HL-60 (cell line): Measurements from ENCODE around the gene NLGN1.

Experiments
- CTCF ChIP-seq: IDR thresholded peaks from one replicate; pipeline ENCODE4 v1.5.1; 2011; ENCODE audit warnings: low read length, control low read depth, inconsistent platforms; ENCODE audit not compliant: insufficient read depth
- GABPA ChIP-seq: IDR thresholded peaks from 2 replicates; pipeline ENCODE4 v1.6.1; 2012; ENCODE audit warnings: low read depth
- POLR2AphosphoS5 ChIP-seq: IDR thresholded peaks from 2 replicates; pipeline ENCODE4 v1.6.1; 2012; ENCODE audit warnings: low read depth
- REST ChIP-seq: IDR thresholded peaks from 2 replicates; pipeline ENCODE4 v1.6.1; 2012; ENCODE audit warnings: low read depth; ENCODE audit not compliant: insufficient replicate concordance
- SPI1 ChIP-seq: IDR thresholded peaks from 2 replicates; pipeline ENCODE4 v1.6.1; 2012; ENCODE audit warnings: low read depth, mild to moderate bottlenecking, borderline replicate concordance

DNA sequence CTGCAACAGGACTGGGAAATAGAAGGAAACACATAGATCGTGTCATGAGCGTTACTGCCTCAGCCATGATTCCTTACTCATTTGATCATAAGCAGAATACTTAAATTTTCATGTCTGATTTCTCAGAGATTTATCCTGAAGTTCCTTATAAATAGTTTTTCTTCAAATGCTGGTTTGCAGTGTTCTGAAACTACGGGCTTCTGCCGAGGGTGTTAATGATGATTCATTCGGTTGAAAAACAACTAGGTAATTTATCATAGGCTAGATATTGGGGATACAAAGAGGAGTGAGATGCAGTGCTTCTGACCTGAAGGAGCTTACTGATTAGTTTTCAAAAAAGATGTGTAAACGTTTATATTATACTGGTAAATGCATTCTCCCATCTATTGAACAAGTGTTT lies 428.9 kb downstream of the NLGN1 start:
- TF ChIP-seq CTCF (no peak), POLR2AphosphoS5 (no peak), GABPA (no peak), REST (no peak), SPI1 (no peak)
